Prostate gland (tissue), 2 donors: ENCODE data around the gene FILIP1.

ENCODE experiments used
- CTCF ChIP-seq, 4 experiments: fragments of 200-600 bp in 2 of 4; fragments of 450-650 bp in 2 of 4; sonication (generic) in 2 of 4; IDR thresholded peaks; 1 replicate in 3 of 4; 2 replicates in 1 of 4; pipeline ENCODE4 v1.5.1; 2016 to 2019; ENCODE audit warnings: antibody characterized with exemption in 4 of 4, mild to moderate bottlenecking in 2 of 4, moderate library complexity in 2 of 4
- POLR2AphosphoS5 ChIP-seq: sonication (generic); formaldehyde crosslinking; IDR thresholded peaks from one replicate; pipeline ENCODE4 v1.6.1; 2017; ENCODE audit warnings: antibody characterized with exemption

DNA sequence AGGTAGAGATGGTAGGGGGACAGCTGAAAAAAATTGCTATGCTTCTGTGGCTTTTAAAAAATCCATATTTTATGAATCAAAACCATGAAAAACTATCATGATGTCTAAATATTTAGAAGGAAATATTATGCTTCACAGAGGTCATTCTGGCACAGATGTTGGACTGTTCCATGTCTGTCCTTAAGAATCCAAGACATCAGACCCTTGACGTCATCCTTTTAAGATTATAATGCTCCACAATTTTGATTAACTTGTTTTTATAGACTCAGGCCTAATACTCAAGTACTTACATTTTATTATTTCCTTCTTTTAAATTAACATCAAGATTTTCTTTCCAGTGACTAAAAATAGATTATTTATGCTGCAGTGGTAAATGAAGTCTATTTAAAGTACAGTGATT lies 29.7 kb downstream of the FILIP1 start:
- TF ChIP-seq CTCF (IDR thresholded peaks at IDR 0.05) = no peak
- TF ChIP-seq POLR2AphosphoS5 = no peak
